ENCODE data around the gene ALLC. TPM values are rescaled to one million over a fixed set of nuclear protein-coding genes. Genes with fewer than 3 reads are reported as not detected.

Gene ALLC
- total RNA-seq, 1 donor from 2014 or later = not detected

GRCh38 chr2:3731829-3732228 is 73.8 kb downstream of the ALLC start:
- DNase-seq (ENCODE audit: extremely low spot score, unreplicated experiment) = peak; percentile 34
- Mint-ChIP-seq H3K27me3 (ENCODE audit: unreplicated experiment) (peaks cover 9% of the 10 kb centered on the region), H3K4me3 (ENCODE audit: unreplicated experiment) (no peak overlapping the region), H3K4me1 (ENCODE audit: unreplicated experiment) (peaks cover 11% of the 10 kb centered on the region), H3K36me3 (ENCODE audit: unreplicated experiment) (no peaks in the 10 kb centered on the region), H3K9me3 (ENCODE audit: unreplicated experiment) (no peaks in the 10 kb centered on the region), H3K27ac (ENCODE audit: unreplicated experiment) (no peak overlapping the region)
- TF ChIP-seq CTCF (IDR thresholded peaks at IDR 0.05) = no peak

- H3K9me3 Mint-ChIP-seq (ENCODE audit: unreplicated experiment) = no peaks in the 10 kb centered on the region
- no peak overlapping the region for H3K27ac Mint-ChIP-seq (ENCODE audit: unreplicated experiment)
- H3K36me3 Mint-ChIP-seq (ENCODE audit: unreplicated experiment) = no peaks in the 10 kb centered on the region
- peak; percentile 27 for DNase-seq (ENCODE audit: extremely low spot score, unreplicated experiment)
- H3K4me3 Mint-ChIP-seq (ENCODE audit: unreplicated experiment) = no peak overlapping the region
- H3K27me3 Mint-ChIP-seq (ENCODE audit: unreplicated experiment) = peaks cover 9% of the 10 kb centered on the region
- H3K4me1 Mint-ChIP-seq (ENCODE audit: unreplicated experiment) = no peaks in the 10 kb centered on the region
- no peak for TF ChIP-seq CTCF (IDR thresholded peaks at IDR 0.05)
Measured at GRCh38 chr2:3736112-3736511, 78.1 kb downstream of the ALLC start.

GRCh38 chr2:3737128-3737527 is 79.1 kb downstream of the ALLC start:
- no peaks in the 10 kb centered on the region for H3K4me1 Mint-ChIP-seq (ENCODE audit: unreplicated experiment)
- H3K27ac Mint-ChIP-seq (ENCODE audit: unreplicated experiment) = no peak overlapping the region
- H3K4me3 Mint-ChIP-seq (ENCODE audit: unreplicated experiment) = no peak overlapping the region
- H3K36me3 Mint-ChIP-seq (ENCODE audit: unreplicated experiment) = no peaks in the 10 kb centered on the region
- peaks cover 9% of the 10 kb centered on the region for H3K27me3 Mint-ChIP-seq (ENCODE audit: unreplicated experiment)
- peak; percentile 40 for DNase-seq (ENCODE audit: extremely low spot score, unreplicated experiment)
- no peaks in the 10 kb centered on the region for H3K9me3 Mint-ChIP-seq (ENCODE audit: unreplicated experiment)
- no peak for TF ChIP-seq CTCF (IDR thresholded peaks at IDR 0.05)

- Mint-ChIP-seq H3K4me3 (ENCODE audit: unreplicated experiment) (no peak overlapping the region), H3K36me3 (ENCODE audit: unreplicated experiment) (no peaks in the 10 kb centered on the region), H3K9me3 (ENCODE audit: unreplicated experiment) (no peaks in the 10 kb centered on the region), H3K27me3 (ENCODE audit: unreplicated experiment) (peaks cover 9% of the 10 kb centered on the region), H3K4me1 (ENCODE audit: unreplicated experiment) (no peaks in the 10 kb centered on the region), H3K27ac (ENCODE audit: unreplicated experiment) (no peak overlapping the region)
- peak; percentile 44 for DNase-seq (ENCODE audit: extremely low spot score, unreplicated experiment)
- peak; percentile 38 for TF ChIP-seq CTCF (IDR thresholded peaks at IDR 0.05)
Measured at GRCh38 chr2:3738454-3738853, 80.5 kb downstream of the ALLC start.

GRCh38 chr2:3739313-3739712 is 81.3 kb downstream of the ALLC start:
- Mint-ChIP-seq H3K9me3 (ENCODE audit: unreplicated experiment) (no peaks in the 10 kb centered on the region), H3K4me3 (ENCODE audit: unreplicated experiment) (no peak overlapping the region), H3K4me1 (ENCODE audit: unreplicated experiment) (no peaks in the 10 kb centered on the region), H3K27me3 (ENCODE audit: unreplicated experiment) (peaks cover 9% of the 10 kb centered on the region), H3K36me3 (ENCODE audit: unreplicated experiment) (no peaks in the 10 kb centered on the region), H3K27ac (ENCODE audit: unreplicated experiment) (no peak overlapping the region)
- DNase-seq (ENCODE audit: extremely low spot score, unreplicated experiment) = peak; percentile 69
- TF ChIP-seq CTCF (IDR thresholded peaks at IDR 0.05) = no peak
